HL-60 (cell line): Measurements from ENCODE around the gene MYCBPAP.

Source experiments
- GABPA ChIP-seq: IDR thresholded peaks from 2 replicates; pipeline ENCODE4 v1.6.1; 2012; ENCODE audit warnings: low read depth
- POLR2AphosphoS5 ChIP-seq: IDR thresholded peaks from 2 replicates; pipeline ENCODE4 v1.6.1; 2012; ENCODE audit warnings: low read depth
- TF ChIP-seq, protein P1 (sequence below): IDR thresholded peaks from one replicate; pipeline ENCODE4 v1.5.1; 2011; ENCODE audit warnings: low read length, control low read depth, inconsistent platforms; ENCODE audit not compliant: insufficient read depth

GRCh38 chr17:50554201-50554600 is 46.0 kb downstream of the MYCBPAP start:
- TF ChIP-seq POLR2AphosphoS5 (no peak), GABPA (no peak)
- TF ChIP-seq, protein P1, sequence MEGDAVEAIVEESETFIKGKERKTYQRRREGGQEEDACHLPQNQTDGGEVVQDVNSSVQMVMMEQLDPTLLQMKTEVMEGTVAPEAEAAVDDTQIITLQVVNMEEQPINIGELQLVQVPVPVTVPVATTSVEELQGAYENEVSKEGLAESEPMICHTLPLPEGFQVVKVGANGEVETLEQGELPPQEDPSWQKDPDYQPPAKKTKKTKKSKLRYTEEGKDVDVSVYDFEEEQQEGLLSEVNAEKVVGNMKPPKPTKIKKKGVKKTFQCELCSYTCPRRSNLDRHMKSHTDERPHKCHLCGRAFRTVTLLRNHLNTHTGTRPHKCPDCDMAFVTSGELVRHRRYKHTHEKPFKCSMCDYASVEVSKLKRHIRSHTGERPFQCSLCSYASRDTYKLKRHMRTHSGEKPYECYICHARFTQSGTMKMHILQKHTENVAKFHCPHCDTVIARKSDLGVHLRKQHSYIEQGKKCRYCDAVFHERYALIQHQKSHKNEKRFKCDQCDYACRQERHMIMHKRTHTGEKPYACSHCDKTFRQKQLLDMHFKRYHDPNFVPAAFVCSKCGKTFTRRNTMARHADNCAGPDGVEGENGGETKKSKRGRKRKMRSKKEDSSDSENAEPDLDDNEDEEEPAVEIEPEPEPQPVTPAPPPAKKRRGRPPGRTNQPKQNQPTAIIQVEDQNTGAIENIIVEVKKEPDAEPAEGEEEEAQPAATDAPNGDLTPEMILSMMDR: no peak
